ENCODE results near the gene MYO5A.

MYO5A gene

GRCh38 chr15:52360229-52361203 lies 168.2 kb downstream of the MYO5A start:
- DNase-seq = peak; percentile 78

- DNase-seq = no peak
These were observed 169.0 kb downstream of the MYO5A start for GRCh38 chr15:52359722-52360121.

- DNase-seq = no peak
These were observed 170.7 kb downstream of the MYO5A start for GRCh38 chr15:52357949-52358348.

- no peak for DNase-seq
These were observed 176.6 kb downstream of the MYO5A start for GRCh38 chr15:52352086-52352485.

- DNase-seq = no peak
These were observed 177.3 kb downstream of the MYO5A start for GRCh38 chr15:52351206-52351908.

GRCh38 chr15:52350423-52350822 lies 178.3 kb downstream of the MYO5A start:
- no peak for DNase-seq

- no peak for DNase-seq
These were observed 179.5 kb downstream of the MYO5A start for GRCh38 chr15:52349052-52349700.

GRCh38 chr15:52348056-52348745 lies 180.5 kb downstream of the MYO5A start:
- DNase-seq = no peak

GRCh38 chr15:52344592-52344991 lies 184.1 kb downstream of the MYO5A start:
- DNase-seq = no peak

- no peak for DNase-seq
These were observed 184.8 kb downstream of the MYO5A start for GRCh38 chr15:52343831-52344230.

- no peak for DNase-seq
These were observed 188.6 kb downstream of the MYO5A start for GRCh38 chr15:52340093-52340492.

- DNase-seq = no peak
These were observed 189.8 kb downstream of the MYO5A start for GRCh38 chr15:52338891-52339290.

- no peak for DNase-seq
These were observed 190.6 kb downstream of the MYO5A start for GRCh38 chr15:52338058-52338457.

GRCh38 chr15:52337198-52337853 lies 191.4 kb downstream of the MYO5A start:
- no peak for DNase-seq

GRCh38 chr15:52336529-52336928 lies 192.2 kb downstream of the MYO5A start:
- DNase-seq = no peak

- DNase-seq = no peak
These were observed 194.1 kb downstream of the MYO5A start for GRCh38 chr15:52334491-52335160.

GRCh38 chr15:52331490-52332240 lies 197.0 kb downstream of the MYO5A start:
- DNase-seq = peak; percentile 76

GRCh38 chr15:52329987-52330386 lies 198.7 kb downstream of the MYO5A start:
- DNase-seq = no peak

- no peak for DNase-seq
These were observed 199.5 kb downstream of the MYO5A start for GRCh38 chr15:52329150-52329549.

- no peak for DNase-seq
These were observed 200.0 kb downstream of the MYO5A start for GRCh38 chr15:52328680-52329079.

- no peak for DNase-seq
These were observed 201.9 kb downstream of the MYO5A start for GRCh38 chr15:52326756-52327155.

All from islet precursor cell (in vitro differentiated cells).